Chondrocyte (in vitro differentiated cells): ENCODE results near the gene ARHGAP12. TPM values are rescaled to one million over a fixed set of nuclear protein-coding genes. Genes with fewer than 3 reads are reported as not detected.

Source experiments
- DNase-seq: peaks from one replicate; pipeline ENCODE4 v3.0.0; 2021; ENCODE audit warnings: mixed read lengths, low spot score
- H3K27ac Mint-ChIP-seq: one replicate; pipeline ENCODE4 v1.8.0; 2021; ENCODE audit warnings: mild to moderate bottlenecking, moderate library complexity, mixed read lengths; ENCODE audit not compliant: unreplicated experiment
- H3K27me3 Mint-ChIP-seq: 2 replicates; pipeline ENCODE4 v1.8.0; 2021; ENCODE audit warnings: low read depth, mixed read lengths
- H3K36me3 Mint-ChIP-seq: 2 replicates; pipeline ENCODE4 v1.8.0; 2021; ENCODE audit warnings: low read depth, mixed read lengths
- H3K4me1 Mint-ChIP-seq: 2 replicates; pipeline ENCODE4 v1.8.0; 2021; ENCODE audit warnings: low read depth, mild to moderate bottlenecking, mixed read lengths
- H3K4me3 Mint-ChIP-seq: one replicate; pipeline ENCODE4 v1.8.0; 2021; ENCODE audit warnings: mild to moderate bottlenecking, moderate library complexity, mixed read lengths; ENCODE audit not compliant: unreplicated experiment
- H3K9me3 Mint-ChIP-seq: 2 replicates; pipeline ENCODE4 v1.8.0; 2021; ENCODE audit warnings: low read depth, mixed read lengths
- CTCF ChIP-seq: fragments of 200-600 bp; sonication (generic); IDR thresholded peaks from 2 replicates; pipeline ENCODE4 v1.5.0; 2021; ENCODE audit warnings: antibody characterized with exemption, mild to moderate bottlenecking, moderate library complexity
- total RNA-seq: library from RNA; stranded (reverse); gene quantifications from 3 replicates; pipeline ENCODE4 v1.2.1, GENCODE V29; 2021

ARHGAP12 gene
- total RNA-seq, 1 donor from 2014 or later = 18.1 TPM

GRCh38 chr10:31758495-31758894, 170.1 kb downstream of the ARHGAP12 start:
- DNase-seq = no peak
- Mint-ChIP-seq H3K27ac (peak overlapping the region; percentile 17), H3K9me3 (no peaks in the 10 kb centered on the region), H3K36me3 (no peaks in the 10 kb centered on the region), H3K27me3 (no peaks in the 10 kb centered on the region), H3K4me3 (no peak overlapping the region), H3K4me1 (peaks cover 54% of the 10 kb centered on the region)
- TF ChIP-seq CTCF = no peak

- no peaks in the 10 kb centered on the region for H3K36me3 Mint-ChIP-seq
- TF ChIP-seq CTCF = no peak
- peak overlapping the region; percentile 41 for H3K27ac Mint-ChIP-seq
- H3K27me3 Mint-ChIP-seq = no peaks in the 10 kb centered on the region
- no peak for DNase-seq
- no peaks in the 10 kb centered on the region for H3K9me3 Mint-ChIP-seq
- H3K4me3 Mint-ChIP-seq = no peak overlapping the region
- H3K4me1 Mint-ChIP-seq = peaks cover 55% of the 10 kb centered on the region
Measured at GRCh38 chr10:31757831-31758230, 170.8 kb downstream of the ARHGAP12 start.

GRCh38 chr10:31757386-31757791, 171.2 kb downstream of the ARHGAP12 start:
- Mint-ChIP-seq H3K27ac (peak overlapping the region; percentile 33), H3K4me3 (no peak overlapping the region), H3K36me3 (no peaks in the 10 kb centered on the region), H3K9me3 (no peaks in the 10 kb centered on the region), H3K27me3 (no peaks in the 10 kb centered on the region), H3K4me1 (peaks cover 55% of the 10 kb centered on the region)
- DNase-seq = no peak
- TF ChIP-seq CTCF = no peak

DNA sequence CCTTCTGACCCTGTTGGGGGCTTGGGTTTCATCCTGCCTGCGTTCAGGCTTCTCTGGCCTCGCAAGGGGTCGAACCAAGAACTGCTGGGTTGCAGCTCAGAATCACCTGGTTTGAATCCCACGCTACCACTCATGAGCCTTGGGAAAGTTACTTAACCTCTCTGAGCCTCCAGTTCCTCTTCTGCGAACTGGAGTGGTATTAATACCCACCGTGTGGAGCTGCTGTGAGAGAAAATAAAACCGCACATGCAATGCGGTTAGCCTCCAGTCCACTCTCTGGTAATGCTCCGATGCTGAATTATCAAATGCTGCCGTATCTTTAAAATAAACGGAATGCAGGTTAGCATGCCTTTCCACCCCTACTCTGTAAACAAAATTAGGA, 171.9 kb downstream of the ARHGAP12 start:
- H3K4me3 Mint-ChIP-seq = no peak overlapping the region
- TF ChIP-seq CTCF = no peak
- no peak overlapping the region for H3K27ac Mint-ChIP-seq
- no peaks in the 10 kb centered on the region for H3K27me3 Mint-ChIP-seq
- peaks cover 55% of the 10 kb centered on the region for H3K4me1 Mint-ChIP-seq
- H3K9me3 Mint-ChIP-seq = no peaks in the 10 kb centered on the region
- H3K36me3 Mint-ChIP-seq = no peaks in the 10 kb centered on the region
- no peak for DNase-seq

DNA sequence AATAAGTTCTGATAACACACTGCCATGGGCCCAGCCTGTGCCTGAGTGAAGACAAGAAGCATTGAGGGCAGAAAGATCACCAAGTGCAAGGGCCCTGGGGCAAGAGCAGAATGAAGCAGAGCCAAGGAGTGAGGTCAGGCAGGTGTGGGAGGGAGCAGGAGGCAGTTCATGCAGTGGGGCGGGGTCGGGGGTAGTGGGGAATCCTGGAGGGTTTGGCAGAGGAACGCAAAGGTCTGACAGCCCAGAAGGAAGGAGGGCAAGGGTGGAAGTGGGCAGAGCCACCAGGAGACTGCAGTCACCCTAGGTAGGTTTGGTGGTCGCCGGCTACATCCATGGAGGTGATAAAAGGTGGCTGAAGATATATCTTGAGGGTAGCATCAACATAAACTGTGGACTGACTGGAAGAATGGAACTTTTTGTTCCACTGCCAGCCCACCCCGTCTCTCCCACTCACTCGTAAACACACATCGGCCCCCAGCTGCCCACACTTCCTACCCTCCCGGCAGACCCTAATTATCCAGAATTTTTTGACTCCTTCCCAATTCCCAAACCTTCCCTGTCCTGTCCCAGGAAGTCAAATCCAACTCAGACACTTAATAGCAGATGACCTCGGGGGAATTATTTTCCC, 172.4 kb downstream of the ARHGAP12 start:
- Mint-ChIP-seq H3K9me3 (no peaks in the 10 kb centered on the region), H3K36me3 (no peaks in the 10 kb centered on the region), H3K4me3 (no peak overlapping the region), H3K4me1 (peaks cover 59% of the 10 kb centered on the region), H3K27ac (peak overlapping the region; percentile 59), H3K27me3 (no peaks in the 10 kb centered on the region)
- no peak for DNase-seq
- no peak for TF ChIP-seq CTCF

Other genes with a start within 250 kb of the ARHGAP12 start
- 134 to 147 TPM (median 146 TPM) in 3 replicates for gene KIF5B, start 127.6 kb upstream of the ARHGAP12 start, total RNA-seq